Prostate gland (tissue), 2 donors: ENCODE results near the gene CBFA2T2.

Source experiments
- POLR2A ChIP-seq: fragments of 450-650 bp; IDR thresholded peaks from one replicate; pipeline ENCODE4 v1.6.1; 2016; ENCODE audit warnings: antibody characterized with exemption, mild to moderate bottlenecking
- POLR2AphosphoS5 ChIP-seq: sonication (generic); formaldehyde crosslinking; IDR thresholded peaks from one replicate; pipeline ENCODE4 v1.6.1; 2017; ENCODE audit warnings: antibody characterized with exemption
- TF ChIP-seq, protein P1 (sequence below), 4 experiments: fragments of 200-600 bp in 2 of 4; fragments of 450-650 bp in 2 of 4; sonication (generic) in 2 of 4; IDR thresholded peaks; 1 replicate in 3 of 4; 2 replicates in 1 of 4; pipeline ENCODE4 v1.5.1; 2016 to 2019; ENCODE audit warnings: antibody characterized with exemption in 4 of 4, mild to moderate bottlenecking in 2 of 4, moderate library complexity in 2 of 4

- TF ChIP-seq POLR2A (no peak), POLR2AphosphoS5 (no peak)
- TF ChIP-seq, protein P1, sequence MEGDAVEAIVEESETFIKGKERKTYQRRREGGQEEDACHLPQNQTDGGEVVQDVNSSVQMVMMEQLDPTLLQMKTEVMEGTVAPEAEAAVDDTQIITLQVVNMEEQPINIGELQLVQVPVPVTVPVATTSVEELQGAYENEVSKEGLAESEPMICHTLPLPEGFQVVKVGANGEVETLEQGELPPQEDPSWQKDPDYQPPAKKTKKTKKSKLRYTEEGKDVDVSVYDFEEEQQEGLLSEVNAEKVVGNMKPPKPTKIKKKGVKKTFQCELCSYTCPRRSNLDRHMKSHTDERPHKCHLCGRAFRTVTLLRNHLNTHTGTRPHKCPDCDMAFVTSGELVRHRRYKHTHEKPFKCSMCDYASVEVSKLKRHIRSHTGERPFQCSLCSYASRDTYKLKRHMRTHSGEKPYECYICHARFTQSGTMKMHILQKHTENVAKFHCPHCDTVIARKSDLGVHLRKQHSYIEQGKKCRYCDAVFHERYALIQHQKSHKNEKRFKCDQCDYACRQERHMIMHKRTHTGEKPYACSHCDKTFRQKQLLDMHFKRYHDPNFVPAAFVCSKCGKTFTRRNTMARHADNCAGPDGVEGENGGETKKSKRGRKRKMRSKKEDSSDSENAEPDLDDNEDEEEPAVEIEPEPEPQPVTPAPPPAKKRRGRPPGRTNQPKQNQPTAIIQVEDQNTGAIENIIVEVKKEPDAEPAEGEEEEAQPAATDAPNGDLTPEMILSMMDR (IDR thresholded peaks at IDR 0.05) = no peak
Measured at GRCh38 chr20:33444797-33445560, 44.9 kb upstream of the CBFA2T2 start.
